Measurements from ENCODE around the gene ZNF556.

DNA sequence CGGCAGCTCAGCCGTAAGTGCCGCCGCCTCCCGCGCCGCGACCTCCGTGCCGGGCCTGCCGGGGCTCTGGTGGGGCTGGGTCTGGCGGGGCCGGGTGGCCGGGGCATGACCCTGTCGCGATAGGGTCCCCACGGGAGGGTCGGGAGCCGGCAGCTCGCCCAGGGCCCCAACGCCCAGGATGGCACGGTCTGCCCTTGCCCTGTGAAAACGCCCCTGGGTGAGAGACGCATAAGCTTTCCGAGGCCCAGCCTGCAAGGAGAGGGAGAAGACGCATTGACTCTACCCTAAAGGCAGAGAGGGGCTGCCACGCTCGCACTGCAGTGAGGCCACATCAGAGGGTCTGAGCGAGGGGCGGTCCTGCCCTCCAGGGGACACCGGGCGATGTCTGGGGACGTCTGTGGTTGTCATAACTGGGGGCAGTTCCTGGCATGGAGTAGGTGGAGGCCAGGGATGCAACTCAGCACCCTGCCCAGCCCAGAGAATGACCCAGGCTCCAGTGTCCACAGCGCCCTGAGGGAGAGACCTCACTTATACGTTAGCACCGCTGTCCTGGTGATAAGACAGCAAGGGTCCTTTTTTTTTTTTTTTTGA is 46.9 kb upstream of the ZNF556 start:
- TF ChIP-seq, protein P1, sequence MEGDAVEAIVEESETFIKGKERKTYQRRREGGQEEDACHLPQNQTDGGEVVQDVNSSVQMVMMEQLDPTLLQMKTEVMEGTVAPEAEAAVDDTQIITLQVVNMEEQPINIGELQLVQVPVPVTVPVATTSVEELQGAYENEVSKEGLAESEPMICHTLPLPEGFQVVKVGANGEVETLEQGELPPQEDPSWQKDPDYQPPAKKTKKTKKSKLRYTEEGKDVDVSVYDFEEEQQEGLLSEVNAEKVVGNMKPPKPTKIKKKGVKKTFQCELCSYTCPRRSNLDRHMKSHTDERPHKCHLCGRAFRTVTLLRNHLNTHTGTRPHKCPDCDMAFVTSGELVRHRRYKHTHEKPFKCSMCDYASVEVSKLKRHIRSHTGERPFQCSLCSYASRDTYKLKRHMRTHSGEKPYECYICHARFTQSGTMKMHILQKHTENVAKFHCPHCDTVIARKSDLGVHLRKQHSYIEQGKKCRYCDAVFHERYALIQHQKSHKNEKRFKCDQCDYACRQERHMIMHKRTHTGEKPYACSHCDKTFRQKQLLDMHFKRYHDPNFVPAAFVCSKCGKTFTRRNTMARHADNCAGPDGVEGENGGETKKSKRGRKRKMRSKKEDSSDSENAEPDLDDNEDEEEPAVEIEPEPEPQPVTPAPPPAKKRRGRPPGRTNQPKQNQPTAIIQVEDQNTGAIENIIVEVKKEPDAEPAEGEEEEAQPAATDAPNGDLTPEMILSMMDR (IDR thresholded peaks at IDR 0.05): no peak
- TF ChIP-seq POLR2AphosphoS5 (IDR thresholded peaks at IDR 0.05): no peak
- TF ChIP-seq POLR2A (IDR thresholded peaks at IDR 0.05): no peak
- TF ChIP-seq EP300 (IDR thresholded peaks at IDR 0.05; ENCODE audit: low read depth): no peak

Data from transverse colon (tissue), 4 donors.